Ishikawa (cell line): Measurements from ENCODE around the gene TMPRSS11A.

Source experiments
- EP300 ChIP-seq: IDR thresholded peaks from 2 replicates; pipeline ENCODE4 v1.6.1; 2012; ENCODE audit warnings: borderline replicate concordance
- TAF1 ChIP-seq: IDR thresholded peaks from 2 replicates; pipeline ENCODE4 v1.6.1; 2012; ENCODE audit warnings: low read depth, mild to moderate bottlenecking
- TF ChIP-seq, protein P1 (sequence below): IDR thresholded peaks from 2 replicates; pipeline ENCODE4 v1.6.1; 2012
- TF ChIP-seq, protein P2 (sequence below): IDR thresholded peaks from 2 replicates; pipeline ENCODE4 v1.6.1; 2012; ENCODE audit warnings: low read depth, mild to moderate bottlenecking

DNA sequence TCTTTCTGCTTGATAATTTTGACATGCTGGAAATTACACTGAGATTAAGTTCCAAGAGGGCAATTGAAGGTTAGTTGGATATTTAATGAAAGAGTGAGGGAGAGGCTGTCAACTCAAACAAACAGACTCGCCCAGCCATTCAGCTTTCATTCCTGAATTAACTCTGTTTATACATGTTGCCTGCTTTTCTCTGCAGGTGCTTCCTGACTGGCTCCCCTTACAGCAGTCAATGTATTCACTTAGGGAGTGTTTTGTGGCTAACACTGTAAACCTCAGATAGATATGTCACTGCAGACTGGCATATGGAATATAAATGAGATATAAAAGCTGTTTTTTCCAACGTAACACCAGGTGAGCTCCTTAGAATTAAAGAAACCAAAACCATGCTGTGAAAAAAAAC lies 28.7 kb downstream of the TMPRSS11A start:
- TF ChIP-seq, protein P1, sequence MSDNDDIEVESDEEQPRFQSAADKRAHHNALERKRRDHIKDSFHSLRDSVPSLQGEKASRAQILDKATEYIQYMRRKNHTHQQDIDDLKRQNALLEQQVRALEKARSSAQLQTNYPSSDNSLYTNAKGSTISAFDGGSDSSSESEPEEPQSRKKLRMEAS, result no peak
- TF ChIP-seq, protein P2, sequence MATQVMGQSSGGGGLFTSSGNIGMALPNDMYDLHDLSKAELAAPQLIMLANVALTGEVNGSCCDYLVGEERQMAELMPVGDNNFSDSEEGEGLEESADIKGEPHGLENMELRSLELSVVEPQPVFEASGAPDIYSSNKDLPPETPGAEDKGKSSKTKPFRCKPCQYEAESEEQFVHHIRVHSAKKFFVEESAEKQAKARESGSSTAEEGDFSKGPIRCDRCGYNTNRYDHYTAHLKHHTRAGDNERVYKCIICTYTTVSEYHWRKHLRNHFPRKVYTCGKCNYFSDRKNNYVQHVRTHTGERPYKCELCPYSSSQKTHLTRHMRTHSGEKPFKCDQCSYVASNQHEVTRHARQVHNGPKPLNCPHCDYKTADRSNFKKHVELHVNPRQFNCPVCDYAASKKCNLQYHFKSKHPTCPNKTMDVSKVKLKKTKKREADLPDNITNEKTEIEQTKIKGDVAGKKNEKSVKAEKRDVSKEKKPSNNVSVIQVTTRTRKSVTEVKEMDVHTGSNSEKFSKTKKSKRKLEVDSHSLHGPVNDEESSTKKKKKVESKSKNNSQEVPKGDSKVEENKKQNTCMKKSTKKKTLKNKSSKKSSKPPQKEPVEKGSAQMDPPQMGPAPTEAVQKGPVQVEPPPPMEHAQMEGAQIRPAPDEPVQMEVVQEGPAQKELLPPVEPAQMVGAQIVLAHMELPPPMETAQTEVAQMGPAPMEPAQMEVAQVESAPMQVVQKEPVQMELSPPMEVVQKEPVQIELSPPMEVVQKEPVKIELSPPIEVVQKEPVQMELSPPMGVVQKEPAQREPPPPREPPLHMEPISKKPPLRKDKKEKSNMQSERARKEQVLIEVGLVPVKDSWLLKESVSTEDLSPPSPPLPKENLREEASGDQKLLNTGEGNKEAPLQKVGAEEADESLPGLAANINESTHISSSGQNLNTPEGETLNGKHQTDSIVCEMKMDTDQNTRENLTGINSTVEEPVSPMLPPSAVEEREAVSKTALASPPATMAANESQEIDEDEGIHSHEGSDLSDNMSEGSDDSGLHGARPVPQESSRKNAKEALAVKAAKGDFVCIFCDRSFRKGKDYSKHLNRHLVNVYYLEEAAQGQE, result no peak
- TF ChIP-seq EP300 (no peak), TAF1 (no peak)
